Activated naive CD4-positive, alpha-beta T cell treated with anti-CD3 and anti-CD28 coated beads, Interleukin-2, amount 10 ng/mL, durations not matched to agents 7 days and 5 days (primary cell): Measurements from ENCODE around the gene SMIM23.
"Not testable (repeated sequence)": the region's sequence is repeated elsewhere in the genome, so short reads cannot be mapped to it uniquely, and the experiment has no call there.

Source experiments
- CTCF ChIA-PET: fragments of 350-600 bp; sonication (Branson Sonifier 250); formaldehyde crosslinking; loops from one replicate; lab custom pipeline; 2021; ENCODE audit warnings: antibody characterized with exemption; lab: Charles Lee
- DNase-seq: peaks from one replicate; pipeline ENCODE4 v3.0.0-alpha.2; 2020
- H3K27ac Mint-ChIP-seq: one replicate; pipeline ENCODE4 v1.8.0; 2021; ENCODE audit warnings: mild to moderate bottlenecking, moderate library complexity, mixed read lengths
- H3K27me3 Mint-ChIP-seq: one replicate; pipeline ENCODE4 v1.8.0; 2021; ENCODE audit warnings: mild to moderate bottlenecking, mixed read lengths
- H3K36me3 Mint-ChIP-seq: one replicate; pipeline ENCODE4 v1.8.0; 2021; ENCODE audit warnings: mixed read lengths
- H3K4me1 Mint-ChIP-seq: one replicate; pipeline ENCODE4 v1.8.0; 2021; ENCODE audit warnings: mixed read lengths
- H3K4me3 Mint-ChIP-seq: one replicate; pipeline ENCODE4 v1.8.0; 2021; ENCODE audit warnings: mild to moderate bottlenecking, moderate library complexity, mixed read lengths
- H3K9me3 Mint-ChIP-seq: one replicate; pipeline ENCODE4 v1.8.0; 2021; ENCODE audit warnings: mixed read lengths

The SMIM23 gene

DNA sequence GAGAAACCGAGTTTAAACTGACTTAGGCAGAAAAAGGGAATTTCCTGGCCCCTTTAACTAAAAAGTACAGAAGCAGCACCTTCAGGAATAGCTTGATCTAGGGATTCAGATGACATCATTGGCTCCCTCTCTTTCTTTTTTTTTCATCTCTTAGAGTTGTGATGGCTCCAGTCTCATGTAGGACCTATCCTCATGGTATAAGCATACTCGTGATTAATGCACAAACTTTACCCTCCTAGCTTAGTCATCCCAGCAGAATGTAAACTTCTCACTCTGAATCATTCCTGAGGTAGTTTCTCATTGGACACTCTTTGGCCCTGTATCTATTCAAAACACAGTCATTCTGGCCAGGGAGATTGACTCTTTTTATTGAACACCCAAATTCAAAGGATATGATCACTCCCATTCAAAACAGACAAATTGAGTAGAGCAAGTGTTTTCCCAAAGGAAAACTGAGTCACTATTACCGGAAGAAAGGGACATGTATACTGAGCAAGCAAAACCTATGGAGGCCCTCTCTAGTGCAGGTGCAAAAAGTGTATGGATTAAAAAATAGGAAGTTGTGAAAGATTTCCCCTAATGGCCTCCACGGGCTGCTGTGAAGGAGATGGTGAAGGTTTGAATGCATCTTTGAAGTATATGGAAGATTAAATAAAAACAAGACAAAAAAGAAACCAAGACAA lies 27.6 kb upstream of the SMIM23 start:
- Mint-ChIP-seq H3K27me3 (peaks cover 5% of the 10 kb centered on the region), H3K9me3 (no peaks in the 10 kb centered on the region), H3K4me1 (no peaks in the 10 kb centered on the region), H3K36me3 (no peaks in the 10 kb centered on the region), H3K4me3 (no peak overlapping the region), H3K27ac (no peak overlapping the region)
- DNase-seq, result no peak
- CTCF ChIA-PET, result no interaction called here

GRCh38 chr5:171759777-171760176 lies 25.8 kb upstream of the SMIM23 start:
- CTCF ChIA-PET, result no interaction called here
- H3K36me3 Mint-ChIP-seq, result no peaks in the 10 kb centered on the region
- no peak overlapping the region for H3K27ac Mint-ChIP-seq
- H3K27me3 Mint-ChIP-seq, result peaks cover 13% of the 10 kb centered on the region
- H3K4me3 Mint-ChIP-seq, result no peak overlapping the region
- H3K9me3 Mint-ChIP-seq, result no peaks in the 10 kb centered on the region
- no peak for DNase-seq
- no peaks in the 10 kb centered on the region for H3K4me1 Mint-ChIP-seq

DNA sequence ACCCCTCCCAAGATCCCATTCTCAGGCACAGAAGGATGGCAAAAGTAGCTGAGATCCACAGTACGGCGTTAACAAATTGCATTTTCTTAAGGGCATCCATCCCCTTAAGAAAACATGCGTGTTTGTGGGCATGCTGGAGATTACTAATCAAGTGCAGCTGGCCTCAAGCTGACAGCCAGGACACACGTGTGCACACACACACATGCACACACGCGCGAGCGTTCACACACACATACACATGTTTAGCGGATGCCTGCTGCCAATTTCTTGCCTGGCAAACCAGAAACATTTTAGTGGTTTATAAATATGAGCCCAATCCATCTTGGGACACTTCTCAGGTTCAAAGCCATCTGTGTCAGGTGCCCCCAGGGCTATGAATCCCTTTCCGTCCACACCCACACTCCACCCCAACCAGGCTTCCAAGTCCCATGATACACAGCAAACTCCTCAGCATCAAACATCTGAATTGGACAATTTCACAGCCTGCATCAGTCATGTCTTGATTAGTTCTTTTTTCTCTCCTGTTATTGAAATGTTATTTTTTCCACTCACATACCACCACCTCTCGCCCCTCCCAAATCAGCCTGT lies 23.5 kb upstream of the SMIM23 start:
- Mint-ChIP-seq H3K4me3 (no peak overlapping the region), H3K4me1 (no peaks in the 10 kb centered on the region), H3K36me3 (no peaks in the 10 kb centered on the region), H3K27ac (no peak overlapping the region), H3K9me3 (no peaks in the 10 kb centered on the region), H3K27me3 (peaks cover 23% of the 10 kb centered on the region)
- CTCF ChIA-PET, result no interaction called here
- DNase-seq, result no peak

GRCh38 chr5:171762903-171763302 lies 22.7 kb upstream of the SMIM23 start:
- Mint-ChIP-seq H3K4me1 (no peaks in the 10 kb centered on the region), H3K4me3 (no peak overlapping the region), H3K27me3 (peaks cover 23% of the 10 kb centered on the region), H3K27ac (no peak overlapping the region), H3K36me3 (no peaks in the 10 kb centered on the region), H3K9me3 (no peaks in the 10 kb centered on the region)
- no peak for DNase-seq
- CTCF ChIA-PET, result no interaction called here

- no peak for DNase-seq
- CTCF ChIA-PET, result no interaction called here
- H3K4me1 Mint-ChIP-seq, result no peaks in the 10 kb centered on the region
- H3K27ac Mint-ChIP-seq, result no peak overlapping the region
- no peak overlapping the region for H3K4me3 Mint-ChIP-seq
- no peaks in the 10 kb centered on the region for H3K9me3 Mint-ChIP-seq
- H3K36me3 Mint-ChIP-seq, result no peaks in the 10 kb centered on the region
- H3K27me3 Mint-ChIP-seq, result peaks cover 17% of the 10 kb centered on the region
These were observed 21.4 kb upstream of the SMIM23 start for GRCh38 chr5:171764265-171764664.

DNA sequence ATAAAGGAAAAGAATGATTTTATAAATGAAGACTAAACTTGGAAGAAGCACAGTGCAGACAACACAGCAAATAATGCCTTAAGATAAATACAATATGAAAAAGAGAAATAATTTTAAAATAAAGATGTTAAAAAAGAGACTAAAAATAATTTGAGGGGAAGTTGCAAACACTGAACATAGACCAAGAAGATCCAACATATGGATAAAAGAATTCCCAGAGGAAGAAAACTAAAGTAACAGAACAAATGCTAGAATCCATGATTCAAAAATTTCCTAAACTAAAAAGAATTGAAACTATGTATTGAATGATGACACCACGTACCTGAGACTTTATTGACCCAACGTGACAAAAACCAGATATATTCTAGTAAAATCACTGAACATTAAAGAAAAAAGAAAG lies 18.7 kb upstream of the SMIM23 start:
- Mint-ChIP-seq H3K4me3 (no peak overlapping the region), H3K9me3 (no peaks in the 10 kb centered on the region), H3K4me1 (no peaks in the 10 kb centered on the region), H3K27me3 (peaks cover 17% of the 10 kb centered on the region), H3K36me3 (no peaks in the 10 kb centered on the region), H3K27ac (no peak overlapping the region)
- no peak for DNase-seq
- CTCF ChIA-PET, result no interaction called here

DNA sequence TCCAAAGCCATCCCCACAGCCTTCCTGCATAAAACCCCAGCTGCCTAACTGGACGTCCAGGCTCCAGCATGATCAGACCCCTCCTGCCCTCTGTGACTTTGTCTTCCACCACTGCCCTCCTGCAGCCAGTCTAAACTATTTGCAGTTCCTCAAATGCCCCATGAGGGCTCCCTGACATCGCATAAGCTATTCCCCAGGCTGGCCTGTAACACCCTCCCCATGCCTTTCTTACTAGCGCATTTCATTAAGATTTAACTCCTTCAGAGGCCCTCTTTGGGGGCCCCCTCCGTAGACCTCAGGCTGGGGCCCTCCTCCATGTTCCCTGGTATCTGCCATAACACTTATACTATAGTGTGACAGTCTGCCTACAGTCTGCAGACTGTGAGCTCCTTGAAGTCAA lies 15.5 kb upstream of the SMIM23 start:
- no peaks in the 10 kb centered on the region for H3K9me3 Mint-ChIP-seq
- no peak for DNase-seq
- peaks cover 6% of the 10 kb centered on the region for H3K27me3 Mint-ChIP-seq
- H3K27ac Mint-ChIP-seq, result no peak overlapping the region
- H3K4me1 Mint-ChIP-seq, result no peaks in the 10 kb centered on the region
- no peak overlapping the region for H3K4me3 Mint-ChIP-seq
- H3K36me3 Mint-ChIP-seq, result no peaks in the 10 kb centered on the region
- CTCF ChIA-PET, result no interaction called here

DNA sequence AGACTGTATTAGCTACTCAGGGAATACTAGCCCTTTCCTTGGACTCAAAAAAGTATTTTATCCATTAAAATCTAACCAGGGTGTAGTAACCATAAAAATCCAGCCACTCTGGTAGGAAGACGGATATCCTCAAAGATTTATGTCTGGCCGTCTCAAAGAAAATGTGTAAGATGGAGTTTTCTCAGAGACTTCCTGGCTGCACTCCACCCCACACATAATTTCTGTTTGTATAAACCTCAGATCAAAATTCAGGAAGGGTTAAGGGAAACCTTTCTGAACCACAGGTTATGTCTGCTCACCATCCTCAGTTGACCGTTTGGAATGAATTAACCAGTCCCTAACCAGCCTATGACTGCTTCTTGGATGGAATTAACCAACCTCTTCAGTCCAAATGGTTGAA lies 13.8 kb upstream of the SMIM23 start:
- Mint-ChIP-seq H3K4me3 (no peak overlapping the region), H3K27ac (no peak overlapping the region), H3K36me3 (no peaks in the 10 kb centered on the region), H3K4me1 (no peaks in the 10 kb centered on the region), H3K9me3 (no peaks in the 10 kb centered on the region), H3K27me3 (no peaks in the 10 kb centered on the region)
- no peak for DNase-seq
- CTCF ChIA-PET, result no interaction called here

DNA sequence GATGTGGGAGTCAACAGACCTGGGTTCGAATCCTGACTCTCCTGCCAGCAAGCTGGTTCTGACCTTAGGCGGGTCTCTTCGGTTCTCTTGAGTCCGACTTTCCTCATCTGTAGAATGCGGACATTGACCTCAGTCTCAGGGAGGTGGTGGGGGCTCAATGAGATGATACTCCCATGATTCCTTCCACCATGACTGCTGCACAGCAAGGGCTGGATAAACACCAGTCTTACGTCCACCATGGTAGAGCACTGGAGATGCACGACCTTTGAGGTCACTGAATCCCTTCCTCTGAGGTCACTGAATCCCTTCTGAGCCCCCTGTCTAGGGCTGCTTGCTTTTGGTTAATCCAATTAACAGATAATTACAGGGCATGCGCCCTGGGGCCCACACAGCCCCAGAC lies 12.5 kb upstream of the SMIM23 start:
- DNase-seq, result no peak

GRCh38 chr5:171774418-171774817 lies 11.2 kb upstream of the SMIM23 start:
- no peak for DNase-seq
- no peaks in the 10 kb centered on the region for H3K9me3 Mint-ChIP-seq
- CTCF ChIA-PET, result no interaction called here
- no peaks in the 10 kb centered on the region for H3K27me3 Mint-ChIP-seq
- no peaks in the 10 kb centered on the region for H3K4me1 Mint-ChIP-seq
- H3K4me3 Mint-ChIP-seq, result no peak overlapping the region
- H3K27ac Mint-ChIP-seq, result no peak overlapping the region
- no peaks in the 10 kb centered on the region for H3K36me3 Mint-ChIP-seq

More for the DNA sequence above, 12.5 kb upstream of the SMIM23 start:
- Mint-ChIP-seq H3K27me3 (no peaks in the 10 kb centered on the region), H3K4me3 (no peak overlapping the region), H3K36me3 (no peaks in the 10 kb centered on the region), H3K4me1 (no peaks in the 10 kb centered on the region), H3K9me3 (no peaks in the 10 kb centered on the region), H3K27ac (no peak overlapping the region)
- CTCF ChIA-PET, result no interaction called here

DNA sequence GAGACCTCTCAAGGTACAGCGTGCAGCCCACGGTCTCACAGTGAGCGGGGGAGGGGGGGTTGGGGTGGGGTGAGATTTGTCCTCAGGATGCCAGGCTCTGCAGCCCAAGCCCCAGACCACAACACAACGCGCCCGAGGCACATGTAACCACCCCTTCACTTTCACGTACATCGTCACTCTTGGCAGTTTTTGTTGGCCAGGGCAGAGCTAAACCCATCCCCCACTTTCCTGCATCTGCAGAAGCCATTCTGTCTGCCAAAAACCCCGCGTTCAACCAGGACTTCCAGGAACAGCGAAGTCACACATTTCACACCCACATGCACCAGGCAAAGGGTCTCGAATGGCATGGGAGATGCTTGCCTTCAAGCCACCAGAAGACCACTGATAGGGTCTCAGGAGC lies 9.4 kb upstream of the SMIM23 start:
- Mint-ChIP-seq H3K4me1 (no peaks in the 10 kb centered on the region), H3K36me3 (no peaks in the 10 kb centered on the region), H3K27me3 (peaks cover 3% of the 10 kb centered on the region), H3K27ac (no peak overlapping the region), H3K4me3 (no peak overlapping the region), H3K9me3 (no peaks in the 10 kb centered on the region)
- DNase-seq, result no peak
- CTCF ChIA-PET, result interaction anchor here (0.6 kb wide), 1 partner anchor 16 kb away, joined by 3 read pairs; no protein-coding TSS in a partner anchor

DNA sequence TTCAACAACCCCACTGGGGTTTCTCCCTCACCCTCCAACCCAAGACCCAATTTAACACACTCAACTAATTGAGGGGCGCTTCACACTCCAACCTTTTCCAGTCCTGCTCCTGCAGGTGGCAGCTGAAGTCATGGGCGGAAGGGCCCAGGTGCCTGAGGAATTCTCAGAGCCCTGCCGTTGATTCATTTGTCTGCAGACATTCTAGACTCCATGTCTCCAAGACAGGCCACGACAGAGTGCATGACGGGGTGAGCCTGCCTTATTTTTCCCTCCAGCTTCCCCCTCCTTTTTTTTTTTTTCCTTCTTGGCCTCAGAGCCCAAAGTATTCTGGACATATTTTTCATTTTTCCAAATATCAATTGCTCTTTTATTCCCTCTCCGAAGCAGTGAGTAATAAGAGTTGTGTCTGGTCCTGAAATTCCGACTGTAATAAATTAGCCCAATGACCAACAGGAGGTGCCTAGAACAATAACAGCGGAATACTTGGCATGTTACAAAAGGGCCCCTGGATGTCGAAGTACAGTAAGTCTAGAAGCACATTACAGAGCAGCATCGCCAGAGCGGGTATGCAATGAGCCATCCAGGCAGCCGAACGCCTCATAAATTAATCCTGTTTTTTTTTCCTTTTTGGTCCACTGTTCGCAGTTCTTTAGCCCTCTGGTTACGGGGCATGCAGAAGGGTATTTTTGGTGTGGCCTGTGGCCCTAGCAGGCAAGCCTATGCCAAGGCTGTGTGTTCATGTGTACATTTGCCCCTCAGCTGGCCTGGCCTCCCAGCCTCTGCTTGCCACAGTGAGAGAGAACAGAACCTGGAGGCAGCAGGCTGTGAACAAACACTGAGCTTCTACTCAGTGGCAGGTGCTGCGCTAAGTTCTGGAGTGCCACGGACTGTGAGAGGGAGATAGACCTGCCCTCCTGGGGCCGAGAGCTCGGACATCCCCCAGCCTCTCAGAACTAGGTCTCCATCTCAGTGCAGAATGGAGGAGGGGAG lies 8.6 kb upstream of the SMIM23 start:
- no peak overlapping the region for H3K27ac Mint-ChIP-seq
- H3K27me3 Mint-ChIP-seq, result peaks cover 3% of the 10 kb centered on the region
- no peaks in the 10 kb centered on the region for H3K4me1 Mint-ChIP-seq
- H3K4me3 Mint-ChIP-seq, result no peak overlapping the region
- no peak for DNase-seq
- CTCF ChIA-PET, result interaction anchor here (0.6 kb wide), 1 partner anchor 15 kb away, joined by 3 read pairs; no protein-coding TSS in a partner anchor
- H3K36me3 Mint-ChIP-seq, result no peaks in the 10 kb centered on the region
- H3K9me3 Mint-ChIP-seq, result no peaks in the 10 kb centered on the region

DNA sequence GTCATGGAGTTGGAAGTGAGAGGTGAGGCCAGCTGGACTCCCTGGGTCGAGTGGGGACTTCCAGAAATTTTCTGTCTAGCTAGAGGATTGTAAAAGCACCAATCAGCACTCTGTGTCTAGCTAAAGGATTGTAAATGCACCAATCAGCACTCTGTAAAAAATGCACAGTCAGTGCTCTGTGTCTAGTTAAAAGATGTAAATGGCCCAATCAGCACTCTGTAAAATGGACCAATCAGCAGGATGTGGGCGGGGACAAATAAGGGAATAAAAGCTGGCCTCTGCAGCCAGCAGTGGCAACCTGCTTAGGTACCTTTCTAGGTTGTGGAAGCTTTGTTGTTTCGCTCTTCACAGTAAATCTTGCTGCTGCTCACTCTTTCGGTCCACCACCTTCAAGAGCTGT lies 3.9 kb upstream of the SMIM23 start:
- H3K36me3 Mint-ChIP-seq, H3K27me3 Mint-ChIP-seq, H3K4me3 Mint-ChIP-seq, CTCF ChIA-PET, DNase-seq, H3K9me3 Mint-ChIP-seq, H3K27ac Mint-ChIP-seq, H3K4me1 Mint-ChIP-seq: not testable (repeated sequence)

DNA sequence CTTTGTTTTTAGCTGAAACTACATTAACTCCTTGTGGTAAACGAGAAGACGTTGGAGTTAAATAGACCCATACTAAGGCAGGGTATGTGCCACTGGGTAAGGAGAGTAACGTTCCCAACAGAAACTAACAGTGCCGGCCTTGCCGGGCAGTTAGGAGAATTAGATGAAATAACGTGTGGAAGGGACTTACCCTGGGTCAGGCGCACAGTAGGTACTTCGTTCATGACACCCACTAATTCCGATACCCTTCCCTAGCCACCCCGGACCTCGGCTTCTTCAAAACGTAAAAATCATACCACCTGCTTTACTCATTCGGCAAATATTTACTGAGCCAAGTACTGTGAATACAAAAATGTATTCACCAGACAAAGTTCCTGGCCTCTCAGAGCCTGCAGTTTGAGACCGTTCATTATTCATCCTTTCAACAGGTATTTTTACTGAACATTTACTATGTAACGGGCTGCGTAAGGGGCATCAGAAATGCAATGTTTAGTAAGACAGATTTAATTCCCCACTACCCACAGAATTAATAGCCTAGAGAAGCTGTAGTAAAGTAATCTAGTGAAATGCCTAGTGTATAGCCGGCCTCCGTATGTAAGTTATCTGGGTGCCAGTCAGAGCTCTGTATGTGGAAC lies 3.2 kb upstream of the SMIM23 start:
- no peak for DNase-seq
- peaks cover 3% of the 10 kb centered on the region for H3K27me3 Mint-ChIP-seq
- H3K4me3 Mint-ChIP-seq, result no peak overlapping the region
- H3K4me1 Mint-ChIP-seq, result no peaks in the 10 kb centered on the region
- H3K36me3 Mint-ChIP-seq, result no peaks in the 10 kb centered on the region
- no peaks in the 10 kb centered on the region for H3K9me3 Mint-ChIP-seq
- CTCF ChIA-PET, result no interaction called here
- no peak overlapping the region for H3K27ac Mint-ChIP-seq
